Measurements from ENCODE around the gene CREBBP.

CREBBP gene

DNA sequence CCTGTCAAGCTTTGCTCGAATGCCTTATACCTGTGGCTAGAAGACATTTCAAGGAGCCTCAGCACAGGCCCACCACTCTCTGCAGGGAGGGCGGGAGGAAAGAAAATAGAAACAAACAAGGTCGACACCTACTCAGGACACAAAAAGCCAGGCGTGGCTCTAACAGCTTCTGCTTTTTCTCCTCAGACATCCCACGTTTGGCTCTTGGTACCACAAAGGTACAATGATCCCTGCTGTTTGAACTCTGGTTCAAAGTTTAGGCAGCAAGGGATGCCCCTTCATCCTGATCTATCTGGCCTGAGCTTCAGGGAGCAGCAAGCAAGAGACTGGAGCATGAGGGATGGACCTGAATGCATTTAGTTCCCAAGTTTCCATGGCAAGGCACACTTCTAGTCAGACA, 57.1 kb downstream of the CREBBP start:
- in situ Hi-C loops (cut with HindIII; ENCODE audit: low pct_ligation_motif_present, low sequenced_read_pairs) = no loop called here
- TF ChIP-seq, protein P1, sequence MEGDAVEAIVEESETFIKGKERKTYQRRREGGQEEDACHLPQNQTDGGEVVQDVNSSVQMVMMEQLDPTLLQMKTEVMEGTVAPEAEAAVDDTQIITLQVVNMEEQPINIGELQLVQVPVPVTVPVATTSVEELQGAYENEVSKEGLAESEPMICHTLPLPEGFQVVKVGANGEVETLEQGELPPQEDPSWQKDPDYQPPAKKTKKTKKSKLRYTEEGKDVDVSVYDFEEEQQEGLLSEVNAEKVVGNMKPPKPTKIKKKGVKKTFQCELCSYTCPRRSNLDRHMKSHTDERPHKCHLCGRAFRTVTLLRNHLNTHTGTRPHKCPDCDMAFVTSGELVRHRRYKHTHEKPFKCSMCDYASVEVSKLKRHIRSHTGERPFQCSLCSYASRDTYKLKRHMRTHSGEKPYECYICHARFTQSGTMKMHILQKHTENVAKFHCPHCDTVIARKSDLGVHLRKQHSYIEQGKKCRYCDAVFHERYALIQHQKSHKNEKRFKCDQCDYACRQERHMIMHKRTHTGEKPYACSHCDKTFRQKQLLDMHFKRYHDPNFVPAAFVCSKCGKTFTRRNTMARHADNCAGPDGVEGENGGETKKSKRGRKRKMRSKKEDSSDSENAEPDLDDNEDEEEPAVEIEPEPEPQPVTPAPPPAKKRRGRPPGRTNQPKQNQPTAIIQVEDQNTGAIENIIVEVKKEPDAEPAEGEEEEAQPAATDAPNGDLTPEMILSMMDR (IDR thresholded peaks at IDR 0.05; ENCODE audit: low read depth, low read length, missing control alignments) = no peak
- no peak overlapping the region for H3K27ac ChIP-seq

DNA sequence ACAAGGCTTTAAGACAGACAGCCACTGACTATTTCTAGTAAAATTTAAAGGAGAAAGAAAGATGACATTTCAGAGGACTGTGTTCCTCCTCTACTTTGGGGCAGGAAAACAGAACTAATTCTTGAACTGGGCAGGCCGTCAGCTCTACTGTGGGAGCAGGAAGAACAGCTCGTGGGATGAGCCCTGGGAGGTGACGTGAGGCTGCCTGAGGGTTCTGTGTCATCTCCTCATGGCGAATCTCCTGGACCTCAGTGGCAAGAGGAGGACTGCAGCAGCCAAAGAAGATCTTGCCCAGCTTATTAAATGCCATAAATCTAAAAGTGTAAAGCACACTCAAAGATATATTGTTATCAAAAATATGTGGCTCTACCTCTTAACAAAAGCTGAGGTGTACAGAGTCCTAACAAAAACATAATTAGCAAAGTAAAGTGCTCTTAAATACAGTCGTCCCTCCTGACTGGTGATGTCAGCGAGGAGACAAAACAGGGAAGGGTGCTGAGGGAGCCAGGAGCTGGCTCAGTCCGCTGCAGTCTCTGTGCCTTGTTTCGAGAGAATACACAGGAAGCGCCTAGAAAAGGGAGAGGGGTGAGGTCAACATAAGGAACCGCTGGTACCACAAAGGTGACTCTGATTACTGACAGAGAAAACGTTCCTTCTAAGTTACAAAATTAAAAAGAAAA, 58.0 kb downstream of the CREBBP start:
- in situ Hi-C loops (cut with HindIII; ENCODE audit: low pct_ligation_motif_present, low sequenced_read_pairs) = no loop called here
- H3K4me3 ChIP-seq (ENCODE audit: low read depth, low read length) = no peak overlapping the region
- no peak for DNase-seq
- H3K36me3 ChIP-seq (replicated peaks) = no peaks in the 10 kb centered on the region
- no peaks in the 10 kb centered on the region for H3K27me3 ChIP-seq (replicated peaks)
- TF ChIP-seq, protein P1 (IDR thresholded peaks at IDR 0.05; ENCODE audit: low read depth, low read length, missing control alignments) = no peak
- no peak overlapping the region for H3K27ac ChIP-seq

More for the DNA sequence above, 57.1 kb downstream of the CREBBP start:
- Histone ChIP-seq H3K4me3 (ENCODE audit: low read depth, low read length) (no peak overlapping the region), H3K36me3 (replicated peaks) (no peaks in the 10 kb centered on the region), H3K27me3 (replicated peaks) (no peaks in the 10 kb centered on the region)
- no peak for DNase-seq

DNA sequence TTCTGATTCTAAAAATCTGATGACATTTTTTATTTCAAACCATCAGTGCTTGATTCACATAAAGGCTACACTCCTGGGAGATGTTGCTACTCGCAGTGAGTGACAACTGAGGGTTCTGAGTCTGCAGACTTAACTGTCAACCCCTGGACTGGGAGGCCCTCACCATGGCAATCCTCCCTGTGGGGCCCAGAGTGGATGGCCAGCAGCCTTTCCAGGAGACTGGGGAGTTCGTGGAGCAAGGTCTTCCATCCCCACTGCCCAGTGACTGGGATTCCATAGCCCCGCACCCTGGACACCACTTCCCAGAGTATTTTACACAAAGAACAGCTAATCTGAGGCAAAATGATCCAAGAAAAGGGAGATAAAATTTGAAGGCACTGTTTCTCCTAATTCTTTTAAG, 59.3 kb downstream of the CREBBP start:
- no peaks in the 10 kb centered on the region for H3K36me3 ChIP-seq (replicated peaks)
- in situ Hi-C loops (cut with HindIII; ENCODE audit: low pct_ligation_motif_present, low sequenced_read_pairs) = no loop called here
- H3K4me3 ChIP-seq (ENCODE audit: low read depth, low read length) = no peak overlapping the region
- H3K27ac ChIP-seq = no peak overlapping the region
- no peaks in the 10 kb centered on the region for H3K27me3 ChIP-seq (replicated peaks)
- no peak for DNase-seq
- TF ChIP-seq, protein P1 (IDR thresholded peaks at IDR 0.05; ENCODE audit: low read depth, low read length, missing control alignments) = no peak

DNA sequence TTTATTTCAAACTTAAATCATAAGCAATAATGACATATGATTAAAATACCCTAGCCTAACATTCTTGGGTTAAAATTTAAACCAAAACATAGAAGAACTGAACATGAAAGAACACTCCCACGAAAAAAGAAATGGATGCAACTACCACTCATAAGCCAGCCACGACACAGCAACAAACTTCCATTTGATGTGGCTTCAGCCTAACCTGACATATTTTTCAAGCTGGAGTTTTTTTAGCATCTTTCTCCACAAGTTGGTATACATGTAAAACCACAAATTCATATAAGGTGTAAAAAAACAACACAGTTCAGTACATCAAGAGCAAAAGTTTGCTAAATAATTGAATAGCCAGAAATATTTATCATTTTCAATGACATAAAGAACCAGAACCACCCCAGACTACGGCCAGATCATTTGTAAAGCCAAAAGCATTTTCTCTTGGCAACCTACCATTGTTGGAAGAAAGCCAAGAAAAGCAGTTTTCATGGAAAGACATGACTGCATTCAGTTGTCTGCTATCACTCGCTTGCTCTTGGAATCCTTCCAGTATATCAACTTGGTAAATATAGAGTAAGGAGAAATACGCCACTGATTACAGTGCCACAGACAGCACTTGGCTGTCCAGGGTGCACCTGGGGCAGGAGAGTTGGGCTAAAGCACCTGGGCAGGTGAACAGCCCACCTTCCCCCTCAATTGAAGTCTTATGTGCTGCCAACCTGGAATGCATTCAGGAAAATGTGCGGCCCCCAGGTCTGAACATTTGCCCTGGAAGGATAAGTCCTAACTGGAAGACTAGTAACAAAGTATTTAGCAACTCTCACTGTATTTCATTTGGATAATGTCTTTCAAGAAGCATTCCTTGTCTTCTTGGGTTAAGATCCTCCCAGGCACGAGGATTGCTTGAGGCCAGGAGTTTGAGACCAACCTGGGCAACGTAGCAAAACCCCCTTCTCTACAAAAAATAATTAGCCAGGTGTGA, 60.5 kb downstream of the CREBBP start:
- no peaks in the 10 kb centered on the region for H3K36me3 ChIP-seq (replicated peaks)
- no peak overlapping the region for H3K27ac ChIP-seq
- in situ Hi-C loops (cut with HindIII; ENCODE audit: low pct_ligation_motif_present, low sequenced_read_pairs) = no loop called here
- no peaks in the 10 kb centered on the region for H3K27me3 ChIP-seq (replicated peaks)
- DNase-seq = peak; percentile 95
- no peak overlapping the region for H3K4me3 ChIP-seq (ENCODE audit: low read depth, low read length)
- TF ChIP-seq, protein P1 (IDR thresholded peaks at IDR 0.05; ENCODE audit: low read depth, low read length, missing control alignments) = no peak

DNA sequence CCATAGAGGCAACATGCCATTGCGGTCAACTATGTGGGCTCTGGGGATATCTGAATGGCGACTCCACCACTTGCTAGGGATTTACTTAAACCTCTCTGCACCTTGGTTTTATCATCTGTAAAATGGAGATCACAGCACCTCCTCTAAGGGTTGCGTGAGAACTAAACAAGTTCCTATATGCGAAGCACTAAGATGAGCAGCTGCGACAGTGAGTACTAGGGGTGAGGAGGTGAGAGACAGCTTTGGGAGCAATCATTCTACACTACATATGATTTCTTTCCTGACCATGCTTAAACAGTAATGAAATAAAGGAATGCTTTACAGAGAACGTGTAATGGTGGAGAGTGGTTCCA, 61.4 kb downstream of the CREBBP start:
- no peak for DNase-seq
- TF ChIP-seq, protein P1 (IDR thresholded peaks at IDR 0.05; ENCODE audit: low read depth, low read length, missing control alignments) = no peak
- H3K27ac ChIP-seq = no peak overlapping the region
- no peaks in the 10 kb centered on the region for H3K36me3 ChIP-seq (replicated peaks)
- no peak overlapping the region for H3K4me3 ChIP-seq (ENCODE audit: low read depth, low read length)
- in situ Hi-C loops (cut with HindIII; ENCODE audit: low pct_ligation_motif_present, low sequenced_read_pairs) = no loop called here
- no peaks in the 10 kb centered on the region for H3K27me3 ChIP-seq (replicated peaks)
